SIG-M5 treated with dmso at 0.1 percent for 504 hours (cell line): ENCODE measurements around the gene ZNF281.
"Not testable (repeated sequence)": the region's sequence is repeated elsewhere in the genome, so short reads cannot be mapped to it uniquely, and the experiment has no call there.

Experiments used
- DNase-seq: peaks from one replicate; lab custom pipeline; 2025; ENCODE audit not compliant: unreplicated experiment; lab: John Stamatoyannopoulos, UW

Gene ZNF281

DNA sequence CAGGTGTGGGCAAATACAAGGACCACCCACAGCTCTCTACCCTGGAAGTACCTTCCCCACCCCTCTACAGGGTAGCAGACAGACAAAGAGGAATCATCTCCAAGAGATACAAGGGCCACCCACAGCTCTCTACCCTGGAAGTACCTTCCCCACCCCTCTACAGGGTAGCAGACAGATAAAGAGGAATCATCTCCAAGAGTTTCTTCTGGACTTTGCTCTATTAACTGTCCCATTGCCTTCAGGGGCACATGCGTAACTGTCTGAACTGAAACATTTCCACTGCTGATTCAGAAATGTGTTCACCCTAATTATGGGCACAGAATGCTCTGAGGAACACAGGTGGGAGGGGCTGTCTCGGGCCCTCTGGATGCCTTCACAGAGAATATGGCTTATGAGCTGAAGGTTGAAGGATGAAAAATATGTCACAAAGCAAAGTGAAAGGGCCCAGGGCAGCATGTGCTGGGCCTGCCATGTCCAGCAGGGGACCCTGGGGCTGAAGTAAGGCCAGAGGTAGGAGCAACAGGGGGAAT, 43.9 kb downstream of the ZNF281 start:
- DNase-seq = no peak

DNA sequence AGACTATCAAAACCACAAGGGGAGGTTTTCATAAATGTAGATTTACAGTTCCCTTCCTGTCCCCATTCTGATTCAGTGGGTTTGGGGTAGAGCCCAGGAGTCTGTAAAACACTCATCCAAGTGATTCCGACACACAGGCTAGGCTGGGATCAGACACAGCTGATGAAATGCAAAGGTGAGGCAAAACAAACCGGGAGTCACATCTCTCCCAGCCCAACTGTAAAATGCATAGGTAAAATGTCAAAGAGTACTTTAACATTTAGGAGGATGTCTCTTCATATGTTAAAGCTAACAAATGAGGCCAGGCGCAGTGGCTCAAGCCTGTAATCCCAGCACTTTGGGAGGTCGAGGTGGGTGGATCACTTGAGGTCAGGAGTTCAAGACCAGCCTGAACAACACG, 45.0 kb downstream of the ZNF281 start:
- no peak for DNase-seq

- peak; percentile 15 for DNase-seq
Observed at GRCh38 chr1:200364091-200364759, 45.6 kb downstream of the ZNF281 start.

GRCh38 chr1:200363264-200363933, 46.4 kb downstream of the ZNF281 start:
- peak; percentile 81 for DNase-seq

- DNase-seq = no peak
Observed at GRCh38 chr1:200362421-200362820, 47.4 kb downstream of the ZNF281 start.

- DNase-seq = peak; percentile 46
Observed at GRCh38 chr1:200359610-200360163, 50.1 kb downstream of the ZNF281 start.

- not testable (repeated sequence) for DNase-seq
Observed at GRCh38 chr1:200357925-200358324, 51.9 kb downstream of the ZNF281 start.

DNA sequence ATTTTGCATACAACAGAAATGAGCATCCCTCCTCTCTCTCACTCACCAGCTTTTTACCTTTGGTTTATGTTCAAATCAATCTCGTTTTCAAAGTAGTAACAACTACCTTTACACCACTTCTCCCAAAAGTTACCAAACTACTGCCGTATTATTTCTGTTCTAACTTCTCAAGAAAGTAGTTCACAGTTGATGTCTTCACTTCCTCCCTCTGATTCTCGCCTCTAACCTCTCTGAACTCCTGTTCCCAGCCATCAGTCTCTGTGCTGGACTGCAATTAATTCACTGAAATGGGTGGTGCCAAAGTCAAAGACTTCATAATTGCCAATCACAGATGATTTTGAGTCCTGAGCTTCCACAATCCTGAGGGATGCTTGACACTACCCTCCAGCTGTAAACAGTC, 54.0 kb downstream of the ZNF281 start:
- peak; percentile 80 for DNase-seq
